Peyer's patch (tissue), 4 donors: ENCODE measurements around the gene BSG. TPM values are rescaled to one million over a fixed set of nuclear protein-coding genes. Genes with fewer than 3 reads are reported as not detected.
A peak's percentile ranks its signal among the peaks of the same experiment; 100 is the strongest.

Experiments used
- DNase-seq, 3 donors: peaks; one replicate each; pipeline ENCODE4 v3.0.0-alpha.2; 2017 to 2019
- H3K27ac ChIP-seq, 4 donors: fragments of 200-600 bp; sonication (generic); one replicate each; pipeline ENCODE4 v1.5.1; 2016 to 2019
- H3K27me3 ChIP-seq, 2 donors: fragments of 200-600 bp; sonication (generic); one replicate each; pipeline ENCODE4 v1.5.1; 2019
- H3K36me3 ChIP-seq, 3 donors: fragments of 200-600 bp; sonication (generic); one replicate each; pipeline ENCODE4 v1.5.1; 2016 to 2019
- H3K4me1 ChIP-seq, 4 donors: fragments of 200-600 bp; sonication (generic); one replicate each; pipeline ENCODE4 v1.5.1; 2016 to 2019
- H3K4me3 ChIP-seq, 4 donors: fragments of 200-600 bp; sonication (generic); 1 replicate in 3 of 4; 2 replicates in 1 of 4; pipeline ENCODE4 v1.5.1; 2016 to 2019; ENCODE audit warnings: mild to moderate bottlenecking in 1 of 4
- H3K9me3 ChIP-seq, 4 donors: fragments of 200-600 bp; sonication (generic); one replicate each; pipeline ENCODE4 v1.5.1; 2016 to 2019; ENCODE audit warnings: mild to moderate bottlenecking in 1 of 4
- CTCF ChIP-seq, 6 experiments: fragments of 450-650 bp in 4 of 6; fragments of 200-600 bp in 2 of 6; sonication (generic) in 1 of 6; IDR thresholded peaks; one replicate each; pipeline ENCODE4 v1.5.1; 2017 to 2019; ENCODE audit warnings: antibody characterized with exemption in 6 of 6, mild to moderate bottlenecking in 3 of 6, moderate library complexity in 1 of 6
- POLR2A ChIP-seq, 2 donors: fragments of 450-650 bp; IDR thresholded peaks; one replicate each; pipeline ENCODE4 v1.5.1; 2017; ENCODE audit warnings: antibody characterized with exemption in 2 of 2, mild to moderate bottlenecking in 2 of 2, moderate library complexity in 2 of 2
- total RNA-seq, 4 donors: library from RNA; depleted of rRNA; stranded (reverse); fragments of >200 nt; gene quantifications; one replicate each; pipeline ENCODE4 v1.1.0, GENCODE V29; 2016

BSG gene
- total RNA-seq, 4 donors from 2014 or later, result 149 to 501 (median 469) TPM

DNA sequence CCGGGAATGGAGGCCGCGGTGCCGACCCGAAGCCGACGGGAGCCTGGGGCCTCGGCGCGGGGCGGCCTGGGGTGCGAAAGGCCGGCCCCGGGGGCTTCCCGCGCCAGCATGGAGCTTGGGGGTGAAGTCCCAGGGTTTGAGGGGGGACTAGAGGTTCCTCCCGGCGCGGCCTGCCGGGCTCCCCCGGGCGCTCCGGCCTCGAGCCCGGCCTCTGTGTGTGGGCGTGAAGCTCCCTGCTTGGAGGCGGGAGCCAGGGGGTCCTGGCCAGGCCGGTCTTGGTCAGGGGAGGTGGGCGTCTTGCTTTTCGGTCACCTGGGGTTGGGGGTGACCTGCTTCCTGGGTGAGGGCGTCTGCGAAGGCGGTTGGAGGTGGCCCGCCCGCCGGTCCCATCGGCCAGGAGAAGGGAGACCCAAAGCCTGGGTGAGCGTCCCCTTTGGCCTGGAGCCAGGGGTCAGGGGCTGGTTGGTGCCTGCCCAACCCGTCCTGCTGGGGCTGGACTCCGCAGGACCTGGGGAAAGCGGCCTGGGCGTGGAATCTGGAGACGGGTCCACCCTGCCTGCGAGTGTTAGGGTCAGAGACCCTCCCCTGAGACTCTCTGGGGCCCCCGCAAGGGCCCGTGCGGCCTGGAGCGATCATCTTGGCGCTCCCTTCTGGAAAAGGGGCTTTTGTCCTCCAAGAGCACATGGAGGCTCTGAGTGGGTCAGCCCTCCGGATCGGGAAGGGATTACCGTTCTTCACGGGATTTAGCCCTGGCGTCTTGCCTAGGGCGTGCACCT lies 535 bp downstream of the BSG start:
- Histone ChIP-seq H3K27ac (peak overlapping the region; percentile 82 to 92 (median 88)), H3K4me3 (peak overlapping the region; percentile 90 to 98 (median 92)), H3K36me3 (no peaks in the 10 kb centered on the region), H3K27me3 (no peaks in the 10 kb centered on the region), H3K9me3 (no peaks in the 10 kb centered on the region), H3K4me1 (peaks cover 3 to 42% (median 19%) of the 10 kb centered on the region in 4 donors)
- DNase-seq, result peak in 2 of 3 donors; percentile 60 to 68
- no peak for TF ChIP-seq POLR2A (IDR thresholded peaks at IDR 0.05)
- peak in 3 of 6 experiments; percentile 10 to 19 (median 13) for TF ChIP-seq CTCF (IDR thresholded peaks at IDR 0.05)

GRCh38 chr19:573519-573825 lies 1.1 kb downstream of the BSG start:
- H3K36me3 ChIP-seq, result no peaks in the 10 kb centered on the region
- peak overlapping the region; percentile 82 to 92 (median 88) for H3K27ac ChIP-seq
- no peaks in the 10 kb centered on the region for H3K9me3 ChIP-seq
- H3K27me3 ChIP-seq, result no peaks in the 10 kb centered on the region
- peaks cover 3 to 42% (median 19%) of the 10 kb centered on the region in 4 donors for H3K4me1 ChIP-seq
- H3K4me3 ChIP-seq, result peak overlapping the region; percentile 90 to 98 (median 92)
- TF ChIP-seq POLR2A (IDR thresholded peaks at IDR 0.05), result no peak
- no peak for TF ChIP-seq CTCF (IDR thresholded peaks at IDR 0.05)
- DNase-seq, result no peak

DNA sequence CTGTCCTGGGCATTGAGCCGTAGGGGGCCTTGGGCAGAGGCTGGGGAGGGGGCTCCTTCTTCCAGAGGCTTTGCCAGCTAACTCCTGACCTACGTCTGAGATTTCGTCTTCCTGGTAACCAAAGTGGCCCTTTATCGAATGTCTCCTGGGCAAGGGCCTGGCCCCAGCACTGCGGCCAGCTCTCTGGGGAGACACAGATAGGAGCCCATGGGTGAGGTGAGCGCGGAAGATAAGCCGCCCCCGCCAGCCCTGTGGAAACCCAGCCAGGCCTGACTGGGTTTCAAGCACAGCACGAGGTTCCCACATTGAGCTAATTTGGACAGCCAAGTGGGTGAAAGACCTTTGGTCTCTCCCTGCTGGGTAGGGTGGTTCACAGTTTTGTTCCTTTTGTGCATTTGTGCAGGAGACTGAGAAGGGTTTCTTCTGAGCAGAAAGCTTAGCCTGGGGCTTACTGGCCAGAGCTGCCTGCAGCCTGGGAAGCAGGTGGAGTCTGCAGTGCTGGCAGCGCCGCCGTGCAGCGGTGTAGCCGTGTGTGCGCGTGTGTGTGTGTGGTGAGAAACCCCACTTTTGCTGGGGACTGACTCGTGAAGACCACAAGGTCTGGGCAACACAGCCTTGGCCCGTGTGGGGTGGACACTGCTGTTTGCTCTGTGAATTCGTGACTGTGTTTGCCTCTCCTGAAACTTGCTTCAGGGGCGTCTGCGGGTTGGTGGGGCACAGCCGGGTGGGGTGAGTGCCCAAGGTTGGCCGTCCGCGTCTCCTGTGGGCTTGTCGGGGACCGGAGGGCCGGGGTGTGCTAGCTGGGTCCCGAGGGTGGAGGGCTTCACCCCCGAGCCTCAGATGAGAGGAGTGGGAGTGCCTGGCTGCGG lies 2.5 kb downstream of the BSG start:
- DNase-seq, result peak in 1 of 3 donors; percentile 49
- peak overlapping the region in 2 of 4 donors; percentile 34 to 44 for H3K4me3 ChIP-seq
- H3K27ac ChIP-seq, result peak overlapping the region in 2 of 4 donors; percentile 12 to 46
- peaks cover 3 to 42% (median 19%) of the 10 kb centered on the region in 4 donors for H3K4me1 ChIP-seq
- no peaks in the 10 kb centered on the region for H3K27me3 ChIP-seq
- H3K36me3 ChIP-seq, result peaks cover 0 to 11% (median 0%) of the 10 kb centered on the region in 3 donors
- TF ChIP-seq POLR2A (IDR thresholded peaks at IDR 0.05) (no peak), CTCF (IDR thresholded peaks at IDR 0.05) (no peak)
- no peaks in the 10 kb centered on the region for H3K9me3 ChIP-seq

GRCh38 chr19:575527-576506 lies 3.4 kb downstream of the BSG start:
- TF ChIP-seq POLR2A (IDR thresholded peaks at IDR 0.05) (no peak), CTCF (IDR thresholded peaks at IDR 0.05) (no peak)
- no peak for DNase-seq
- H3K4me3 ChIP-seq, result peak overlapping the region in 2 of 4 donors; percentile 34 to 44
- H3K27ac ChIP-seq, result no peak overlapping the region
- H3K27me3 ChIP-seq, result no peaks in the 10 kb centered on the region
- H3K4me1 ChIP-seq, result peaks cover 3 to 41% (median 19%) of the 10 kb centered on the region in 4 donors
- H3K36me3 ChIP-seq, result peaks cover 0 to 20% (median 0%) of the 10 kb centered on the region in 3 donors
- no peaks in the 10 kb centered on the region for H3K9me3 ChIP-seq
